ENCODE data around the gene DAPK2.

- no peak for TF ChIP-seq CTCF (IDR thresholded peaks at IDR 0.05)
- TF ChIP-seq POLR2A (IDR thresholded peaks at IDR 0.05) = no peak
Measured at GRCh38 chr15:63877713-63878271, 168.5 kb downstream of the DAPK2 start.
